Activated B cell treated with CpG ODN at 0.5 μM for 24 hours (primary cell): Measurements from ENCODE around the gene DNAJC5. TPM values are rescaled to one million over a fixed set of nuclear protein-coding genes. Genes with fewer than 3 reads are reported as not detected.

Experiments used
- ATAC-seq: fragments of 200-7000 bp; cut with Tn5 transposase; one replicate; pipeline ENCODE4 v1.10.0; 2021; ENCODE audit warnings: low read depth, mild to moderate bottlenecking, moderate library complexity
- CTCF ChIA-PET: fragments of 350-600 bp; sonication (Branson Sonifier 250); formaldehyde crosslinking; loops from one replicate; lab custom pipeline; 2021; ENCODE audit warnings: antibody characterized with exemption; lab: Charles Lee
- POLR2A ChIA-PET: fragments of 350-600 bp; sonication (Branson Sonifier 250); formaldehyde crosslinking; loops from one replicate; lab custom pipeline; 2021; ENCODE audit warnings: antibody characterized with exemption; lab: Charles Lee
- DNase-seq: peaks from one replicate; pipeline ENCODE4 v3.0.0; 2022
- H3K27ac Mint-ChIP-seq: one replicate; pipeline ENCODE4 v1.8.0; 2020; ENCODE audit warnings: mixed read lengths
- H3K27me3 Mint-ChIP-seq: one replicate; pipeline ENCODE4 v1.8.0; 2021; ENCODE audit warnings: mixed read lengths
- H3K36me3 Mint-ChIP-seq: one replicate; pipeline ENCODE4 v1.8.0; 2021; ENCODE audit warnings: low read depth, mixed read lengths
- H3K4me1 Mint-ChIP-seq: one replicate; pipeline ENCODE4 v1.8.0; 2021; ENCODE audit warnings: mixed read lengths
- H3K4me3 Mint-ChIP-seq: one replicate; pipeline ENCODE4 v1.8.0; 2020; ENCODE audit warnings: mild to moderate bottlenecking, mixed read lengths
- H3K9me3 Mint-ChIP-seq: one replicate; pipeline ENCODE4 v1.8.0; 2020; ENCODE audit warnings: mixed read lengths
- intact Hi-C: fragments of 100-400 bp; cut with micrococcal nuclease; formaldehyde crosslinking; loops from one replicate; pipeline ENCODE4 v1.15.1; 2024
- total RNA-seq: library from RNA; stranded (reverse); gene quantifications from 2 replicates; pipeline ENCODE4 v1.2.3, GENCODE V29; 2022
- TF ChIP-seq, protein P1 (sequence below): fragments of 200-600 bp; IDR thresholded peaks from one replicate; pipeline ENCODE4 v1.8.0; 2022; ENCODE audit warnings: antibody characterized with exemption, mild to moderate bottlenecking

The DNAJC5 gene
- total RNA-seq, 1 donor from 2014 or later, result 28.6 TPM

DNA sequence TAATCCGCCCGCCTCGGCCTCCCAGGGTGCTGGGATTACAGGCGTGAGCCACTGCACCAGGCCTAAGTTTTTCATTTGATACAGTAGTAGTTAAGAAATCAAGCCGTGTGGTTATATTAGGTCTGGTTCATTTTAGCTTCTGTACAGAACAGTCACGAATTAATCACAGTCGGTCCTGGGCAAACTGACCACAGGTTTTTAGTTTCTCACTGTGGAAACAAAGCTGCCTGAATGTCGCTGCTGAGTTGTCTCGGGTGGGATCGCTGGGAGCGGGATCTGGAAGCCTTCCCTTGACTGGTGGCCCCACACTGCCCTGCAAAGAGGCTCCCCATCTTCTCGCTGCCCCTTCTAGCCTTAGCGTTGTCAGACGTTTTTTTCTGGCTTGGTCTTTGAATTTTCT is 42.7 kb downstream of the DNAJC5 start:
- no peak for DNase-seq
- TF ChIP-seq, protein P1, sequence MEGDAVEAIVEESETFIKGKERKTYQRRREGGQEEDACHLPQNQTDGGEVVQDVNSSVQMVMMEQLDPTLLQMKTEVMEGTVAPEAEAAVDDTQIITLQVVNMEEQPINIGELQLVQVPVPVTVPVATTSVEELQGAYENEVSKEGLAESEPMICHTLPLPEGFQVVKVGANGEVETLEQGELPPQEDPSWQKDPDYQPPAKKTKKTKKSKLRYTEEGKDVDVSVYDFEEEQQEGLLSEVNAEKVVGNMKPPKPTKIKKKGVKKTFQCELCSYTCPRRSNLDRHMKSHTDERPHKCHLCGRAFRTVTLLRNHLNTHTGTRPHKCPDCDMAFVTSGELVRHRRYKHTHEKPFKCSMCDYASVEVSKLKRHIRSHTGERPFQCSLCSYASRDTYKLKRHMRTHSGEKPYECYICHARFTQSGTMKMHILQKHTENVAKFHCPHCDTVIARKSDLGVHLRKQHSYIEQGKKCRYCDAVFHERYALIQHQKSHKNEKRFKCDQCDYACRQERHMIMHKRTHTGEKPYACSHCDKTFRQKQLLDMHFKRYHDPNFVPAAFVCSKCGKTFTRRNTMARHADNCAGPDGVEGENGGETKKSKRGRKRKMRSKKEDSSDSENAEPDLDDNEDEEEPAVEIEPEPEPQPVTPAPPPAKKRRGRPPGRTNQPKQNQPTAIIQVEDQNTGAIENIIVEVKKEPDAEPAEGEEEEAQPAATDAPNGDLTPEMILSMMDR, result no peak
- ATAC-seq, result no peak
- peaks cover 11% of the 10 kb centered on the region for H3K4me1 Mint-ChIP-seq
- peaks cover 53% of the 10 kb centered on the region for H3K36me3 Mint-ChIP-seq
- H3K27ac Mint-ChIP-seq, result no peak overlapping the region
- CTCF ChIA-PET, result no interaction called here
- no peaks in the 10 kb centered on the region for H3K27me3 Mint-ChIP-seq
- POLR2A ChIA-PET, result no interaction called here
- intact Hi-C loops, result no loop called here
- no peaks in the 10 kb centered on the region for H3K9me3 Mint-ChIP-seq
- no peak overlapping the region for H3K4me3 Mint-ChIP-seq

DNA sequence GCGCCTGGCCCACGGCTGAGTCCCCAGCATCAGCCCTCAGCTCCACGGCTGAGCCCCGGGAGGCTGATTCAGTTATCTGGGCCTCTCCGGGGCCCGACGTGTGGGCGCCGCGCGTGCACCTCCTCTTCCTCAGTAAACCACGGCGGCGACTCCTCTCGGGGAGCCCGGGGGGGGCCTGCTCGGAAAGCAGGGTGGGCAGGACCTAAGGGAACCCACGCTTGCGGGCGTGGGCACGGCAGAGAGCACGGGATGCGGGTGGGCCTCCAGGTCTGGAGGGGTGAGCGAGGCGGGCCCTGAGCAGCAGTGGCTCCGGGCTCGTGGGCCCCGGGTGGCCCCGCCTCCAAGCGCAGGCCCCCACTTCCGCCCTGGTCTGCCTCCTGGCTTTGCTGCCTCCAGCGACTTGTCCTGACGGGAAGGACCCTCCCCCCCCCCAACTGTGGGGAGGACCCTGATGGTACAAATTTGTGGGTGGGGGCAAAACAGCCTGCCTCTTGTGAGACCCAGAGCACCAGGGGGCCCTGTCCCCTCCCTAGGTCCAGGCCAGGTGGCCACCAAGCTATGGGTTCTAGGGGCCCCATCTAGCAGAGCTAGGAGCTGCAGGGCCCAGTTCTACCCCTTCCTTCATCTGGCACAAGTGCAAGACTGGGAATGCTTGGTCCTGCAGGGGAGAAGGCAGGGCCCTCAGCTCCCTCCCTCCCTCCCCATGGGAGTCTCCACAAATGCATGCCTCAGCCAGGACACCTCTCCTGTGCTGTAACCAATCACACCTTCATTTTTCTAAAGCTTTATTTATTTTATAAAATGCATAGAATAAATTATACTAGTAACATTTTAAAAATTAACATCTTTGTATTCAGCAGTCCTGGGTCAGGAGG is 44.4 kb downstream of the DNAJC5 start:
- ChIA-PET POLR2A (no interaction called here), CTCF (no interaction called here)
- intact Hi-C loops, result no loop called here
- peaks cover 11% of the 10 kb centered on the region for H3K4me1 Mint-ChIP-seq
- peaks cover 53% of the 10 kb centered on the region for H3K36me3 Mint-ChIP-seq
- H3K4me3 Mint-ChIP-seq, result no peak overlapping the region
- no peak for DNase-seq
- H3K27ac Mint-ChIP-seq, result no peak overlapping the region
- H3K9me3 Mint-ChIP-seq, result no peaks in the 10 kb centered on the region
- TF ChIP-seq, protein P1, result no peak
- ATAC-seq, result no peak
- H3K27me3 Mint-ChIP-seq, result no peaks in the 10 kb centered on the region

DNA sequence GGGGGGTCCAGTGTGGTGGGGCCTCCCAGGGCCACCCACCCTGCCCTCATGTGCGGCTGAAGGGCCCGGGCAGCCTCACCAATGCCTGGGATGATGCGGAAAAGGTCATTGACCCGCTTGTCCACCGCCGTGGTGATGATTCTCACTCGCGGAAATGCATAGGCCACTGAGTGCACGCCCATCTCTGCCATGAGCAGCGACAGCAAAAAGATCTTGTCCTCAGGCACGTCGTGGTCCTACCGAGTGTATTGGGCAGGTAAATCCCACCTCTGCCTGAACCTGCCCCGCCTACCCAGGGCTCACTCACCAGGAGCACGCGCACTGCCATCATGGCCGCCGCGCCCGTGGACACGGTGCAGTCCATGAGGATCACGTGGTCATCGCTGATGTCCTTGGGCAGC is 45.1 kb downstream of the DNAJC5 start:
- ChIA-PET CTCF (no interaction called here), POLR2A (no interaction called here)
- H3K9me3 Mint-ChIP-seq, result no peaks in the 10 kb centered on the region
- ATAC-seq (no peak), DNase-seq (no peak)
- intact Hi-C loops, result no loop called here
- no peaks in the 10 kb centered on the region for H3K27me3 Mint-ChIP-seq
- peaks cover 11% of the 10 kb centered on the region for H3K4me1 Mint-ChIP-seq
- H3K27ac Mint-ChIP-seq, result no peak overlapping the region
- peaks cover 49% of the 10 kb centered on the region for H3K36me3 Mint-ChIP-seq
- H3K4me3 Mint-ChIP-seq, result no peak overlapping the region
- TF ChIP-seq, protein P1, result no peak

DNA sequence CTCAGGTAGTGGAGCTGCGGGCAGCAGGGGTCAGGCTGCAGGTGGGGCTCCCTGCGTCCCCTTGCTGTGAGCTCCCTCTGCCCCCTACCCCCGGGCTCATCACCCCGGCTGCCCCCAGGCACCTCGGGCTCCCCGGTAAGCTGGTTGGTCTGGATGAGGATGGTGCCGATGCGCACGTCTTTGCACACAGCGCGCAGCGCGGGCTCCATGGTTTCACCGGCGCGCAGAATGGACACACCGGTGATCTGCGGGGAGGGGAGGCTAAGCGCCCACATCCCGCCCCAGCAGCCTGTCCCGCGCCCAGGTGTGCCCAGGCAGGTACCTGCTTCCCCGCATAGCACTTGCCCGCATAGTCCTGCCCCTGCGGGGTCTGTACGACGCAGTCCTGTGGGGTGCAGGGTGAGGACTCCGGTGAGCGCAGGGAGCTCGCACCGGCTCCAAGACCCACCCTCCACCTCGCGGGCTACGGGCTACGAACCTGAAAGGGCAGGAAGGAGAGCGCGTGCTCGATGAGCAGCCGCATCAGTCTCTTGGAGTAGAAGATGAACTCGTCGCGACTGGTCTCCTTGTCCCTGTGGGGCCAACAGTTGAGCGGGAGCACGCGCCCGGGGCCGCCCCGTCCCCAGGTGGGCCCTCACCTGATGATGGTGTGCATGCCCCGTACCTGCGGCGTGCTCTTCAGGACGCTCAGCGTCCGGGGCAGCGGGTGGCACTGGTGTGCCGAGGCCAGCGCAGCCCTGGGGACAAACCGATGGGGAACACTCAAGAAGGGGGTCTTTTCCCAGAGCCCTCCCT is 45.7 kb downstream of the DNAJC5 start:
- Mint-ChIP-seq H3K9me3 (no peaks in the 10 kb centered on the region), H3K4me1 (peaks cover 11% of the 10 kb centered on the region), H3K4me3 (no peak overlapping the region), H3K27ac (no peak overlapping the region), H3K36me3 (peaks cover 49% of the 10 kb centered on the region), H3K27me3 (no peaks in the 10 kb centered on the region)
- ChIA-PET POLR2A (no interaction called here), CTCF (no interaction called here)
- ATAC-seq (no peak), DNase-seq (no peak)
- TF ChIP-seq, protein P1, result no peak
- intact Hi-C loops, result no loop called here
